SK-N-SH treated with all-trans-retinoic acid at 6 μM for 48 hours (cell line): Measurements from ENCODE around the gene CBFA2T3.

Experiments used
- ARNTL ChIP-seq: fragments of 450-650 bp; formaldehyde crosslinking; IDR thresholded peaks from 2 replicates; pipeline ENCODE4 v1.5.0; 2020; ENCODE audit warnings: low read depth, mild to moderate bottlenecking, moderate library complexity, borderline replicate concordance
- BACH2 ChIP-seq: fragments of 250-450 bp; sonication (Bioruptor Pico); IDR thresholded peaks from 2 replicates; pipeline ENCODE4 v1.9.0; 2021; ENCODE audit warnings: mild to moderate bottlenecking, borderline replicate concordance
- ESRRG ChIP-seq: fragments of 250-450 bp; sonication (Bioruptor Pico); IDR thresholded peaks from 2 replicates; pipeline ENCODE4 v1.6.1; 2021; ENCODE audit warnings: mild to moderate bottlenecking
- GLIS3 ChIP-seq: fragments of 250-450 bp; sonication (Bioruptor Pico); IDR thresholded peaks from 2 replicates; pipeline ENCODE4 v1.5.0; 2020; ENCODE audit warnings: mild to moderate bottlenecking, moderate library complexity
- PPARA ChIP-seq: fragments of 250-450 bp; sonication (Bioruptor Pico); IDR thresholded peaks from 2 replicates; pipeline ENCODE4 v1.5.0; 2020; ENCODE audit warnings: mild to moderate bottlenecking, borderline replicate concordance
- RARB ChIP-seq: fragments of 250-450 bp; sonication (Bioruptor Pico); IDR thresholded peaks from 2 replicates; pipeline ENCODE4 v1.8.0; 2021; ENCODE audit warnings: mild to moderate bottlenecking, moderate library complexity
- TOX ChIP-seq: fragments of 250-450 bp; sonication (Bioruptor Pico); IDR thresholded peaks from 2 replicates; pipeline ENCODE4 v1.8.0; 2021; ENCODE audit warnings: mild to moderate bottlenecking, moderate library complexity, borderline replicate concordance
- ZFP3 ChIP-seq: fragments of 250-450 bp; sonication (Bioruptor Pico); IDR thresholded peaks from 2 replicates; pipeline ENCODE4 v1.5.0; 2020; ENCODE audit warnings: mild to moderate bottlenecking, moderate library complexity
- ZFP30 ChIP-seq: fragments of 450-650 bp; formaldehyde crosslinking; IDR thresholded peaks from 2 replicates; pipeline ENCODE4 v1.5.0; 2022; ENCODE audit warnings: mild to moderate bottlenecking, moderate library complexity
- ZNF8 ChIP-seq: fragments of 450-650 bp; formaldehyde crosslinking; IDR thresholded peaks from 2 replicates; pipeline ENCODE4 v1.5.0; 2020; ENCODE audit warnings: mild to moderate bottlenecking, moderate library complexity

- TF ChIP-seq GLIS3 (CRISPR knock-in tag) (no peak), ESRRG (no peak), PPARA (CRISPR knock-in tag) (no peak), ZNF8 (CRISPR knock-in tag) (no peak), RARB (CRISPR knock-in tag) (no peak), BACH2 (CRISPR knock-in tag) (no peak), ARNTL (CRISPR knock-in tag) (no peak), TOX (CRISPR knock-in tag) (no peak), ZFP30 (CRISPR knock-in tag) (no peak), ZFP3 (CRISPR knock-in tag) (no peak)
Measured at GRCh38 chr16:88830783-88831182, 146.2 kb downstream of the CBFA2T3 start.
